ENCODE results near the gene GALNT17.

The GALNT17 gene

GRCh38 chr7:71527213-71527612, 395.3 kb downstream of the GALNT17 start:
- no peak for TF ChIP-seq CTCF (IDR thresholded peaks at IDR 0.05; ENCODE audit: borderline replicate concordance, control extremely low read depth, extremely low read depth, insufficient read depth, missing control alignments)
- no peak for DNase-seq (ENCODE audit: low spot score)
- in situ Hi-C loops (cut with MboI; ENCODE audit: low sequenced_read_pairs, unreplicated experiment): no loop called here

GRCh38 chr7:71535616-71536015, 403.7 kb downstream of the GALNT17 start:
- no peak for TF ChIP-seq CTCF (IDR thresholded peaks at IDR 0.05; ENCODE audit: borderline replicate concordance, control extremely low read depth, extremely low read depth, insufficient read depth, missing control alignments)
- in situ Hi-C loops (cut with MboI; ENCODE audit: low sequenced_read_pairs, unreplicated experiment): no loop called here

GRCh38 chr7:71538210-71538609, 406.3 kb downstream of the GALNT17 start:
- no peak for DNase-seq (ENCODE audit: low spot score)

More at GRCh38 chr7:71535616-71536015, 403.7 kb downstream of the GALNT17 start:
- DNase-seq (ENCODE audit: low spot score): no peak

GRCh38 chr7:71539615-71540014, 407.7 kb downstream of the GALNT17 start:
- TF ChIP-seq CTCF (IDR thresholded peaks at IDR 0.05; ENCODE audit: borderline replicate concordance, control extremely low read depth, extremely low read depth, insufficient read depth, missing control alignments): no peak
- no peak for DNase-seq (ENCODE audit: low spot score)
- in situ Hi-C loops (cut with MboI; ENCODE audit: low sequenced_read_pairs, unreplicated experiment): no loop called here

More at GRCh38 chr7:71538210-71538609, 406.3 kb downstream of the GALNT17 start:
- no peak for TF ChIP-seq CTCF (IDR thresholded peaks at IDR 0.05; ENCODE audit: borderline replicate concordance, control extremely low read depth, extremely low read depth, insufficient read depth, missing control alignments)
- in situ Hi-C loops (cut with MboI; ENCODE audit: low sequenced_read_pairs, unreplicated experiment): no loop called here

- in situ Hi-C loops (cut with MboI; ENCODE audit: low sequenced_read_pairs, unreplicated experiment): no loop called here
- no peak for TF ChIP-seq CTCF (IDR thresholded peaks at IDR 0.05; ENCODE audit: borderline replicate concordance, control extremely low read depth, extremely low read depth, insufficient read depth, missing control alignments)
- DNase-seq (ENCODE audit: low spot score): no peak
Observed at GRCh38 chr7:71541707-71542353, 409.9 kb downstream of the GALNT17 start.

- in situ Hi-C loops (cut with MboI; ENCODE audit: low sequenced_read_pairs, unreplicated experiment): no loop called here
- DNase-seq (ENCODE audit: low spot score): no peak
- TF ChIP-seq CTCF (IDR thresholded peaks at IDR 0.05; ENCODE audit: borderline replicate concordance, control extremely low read depth, extremely low read depth, insufficient read depth, missing control alignments): no peak
Observed at GRCh38 chr7:71543396-71543795, 411.5 kb downstream of the GALNT17 start.
